ENCODE data around the gene TRAK1.
A peak's percentile ranks its signal among the peaks of the same experiment; 100 is the strongest.
"Not testable (repeated sequence)": the region's sequence is repeated elsewhere in the genome, so short reads cannot be mapped to it uniquely, and the experiment has no call there.

Gene TRAK1

DNA sequence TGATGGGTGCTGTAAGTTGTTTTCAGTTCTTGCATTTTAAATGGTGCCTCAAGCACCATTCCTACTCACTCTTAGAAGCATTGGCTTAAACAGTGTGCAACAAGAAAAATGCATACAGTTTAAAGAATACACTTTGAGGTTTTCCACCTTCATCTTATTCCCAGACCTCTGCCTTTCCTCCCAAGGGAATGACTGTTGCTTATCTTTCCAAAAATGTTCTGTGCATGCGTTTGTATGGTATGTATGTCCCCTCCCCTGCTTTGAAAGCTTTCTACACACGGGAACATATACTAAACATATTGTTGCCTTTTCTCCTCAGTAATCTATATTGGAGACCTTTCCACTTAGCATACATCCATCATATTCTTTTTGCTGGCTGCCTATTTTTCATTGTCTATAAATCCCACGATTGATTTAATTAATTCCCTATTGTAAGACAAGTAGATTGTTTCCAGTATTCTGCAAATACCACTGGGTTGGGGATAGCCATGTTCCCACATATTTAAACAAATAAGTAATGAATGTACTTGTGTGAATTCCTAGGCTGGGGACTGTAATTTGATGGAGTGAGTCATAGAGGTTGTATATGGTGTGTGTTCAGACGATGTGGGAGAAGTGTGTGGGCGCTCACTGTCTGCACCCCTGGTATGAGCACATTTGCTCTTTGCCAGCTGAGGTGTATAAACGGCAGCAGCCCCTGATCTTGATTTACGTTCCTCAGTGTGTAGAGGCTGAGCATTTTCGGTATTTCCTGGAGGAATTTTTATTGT is 5.8 kb downstream of the TRAK1 start:
- DNase-seq (ENCODE audit: low read depth in 2 of 2), result peak in 1 of 2 donors; percentile 21

DNA sequence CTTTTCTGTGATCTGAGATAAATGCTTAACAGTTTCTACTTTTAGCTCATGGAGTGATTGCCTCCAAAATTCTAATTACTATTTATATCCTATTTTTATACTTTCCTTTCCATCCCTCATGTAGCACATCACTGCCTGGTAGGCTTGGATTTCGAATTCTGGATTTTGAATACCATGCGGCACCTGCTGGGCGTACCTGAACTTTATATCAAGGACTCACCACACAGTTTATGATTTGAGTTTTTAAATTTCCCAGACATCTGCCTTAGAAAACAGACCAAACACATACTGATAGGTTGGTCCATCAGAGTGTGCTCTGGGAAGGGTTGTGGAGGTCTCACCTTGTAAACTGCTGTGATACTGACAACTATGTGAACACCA is 6.4 kb downstream of the TRAK1 start:
- DNase-seq (ENCODE audit: low read depth in 2 of 2), result no peak

DNA sequence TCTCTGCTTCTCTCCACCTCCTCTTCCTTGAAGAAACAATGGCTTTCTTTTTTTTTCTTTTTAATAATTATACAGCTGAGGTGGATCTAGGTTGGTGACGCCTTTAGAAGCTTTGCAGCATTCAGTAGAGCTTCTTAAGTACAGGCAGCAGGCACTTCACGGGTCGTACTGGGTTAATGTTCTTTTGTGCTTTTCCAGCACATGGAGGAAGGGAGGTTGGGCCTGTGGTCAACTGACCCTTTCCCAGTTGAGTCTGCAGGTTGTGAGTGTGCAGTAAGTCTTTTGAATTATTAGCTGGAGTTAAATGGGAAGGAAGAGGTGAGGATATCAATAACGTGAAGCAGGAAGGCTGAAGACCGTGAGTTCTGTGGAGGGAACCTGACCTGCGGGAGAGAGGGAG is 7.0 kb downstream of the TRAK1 start:
- no peak for DNase-seq (ENCODE audit: low read depth in 2 of 2)

DNA sequence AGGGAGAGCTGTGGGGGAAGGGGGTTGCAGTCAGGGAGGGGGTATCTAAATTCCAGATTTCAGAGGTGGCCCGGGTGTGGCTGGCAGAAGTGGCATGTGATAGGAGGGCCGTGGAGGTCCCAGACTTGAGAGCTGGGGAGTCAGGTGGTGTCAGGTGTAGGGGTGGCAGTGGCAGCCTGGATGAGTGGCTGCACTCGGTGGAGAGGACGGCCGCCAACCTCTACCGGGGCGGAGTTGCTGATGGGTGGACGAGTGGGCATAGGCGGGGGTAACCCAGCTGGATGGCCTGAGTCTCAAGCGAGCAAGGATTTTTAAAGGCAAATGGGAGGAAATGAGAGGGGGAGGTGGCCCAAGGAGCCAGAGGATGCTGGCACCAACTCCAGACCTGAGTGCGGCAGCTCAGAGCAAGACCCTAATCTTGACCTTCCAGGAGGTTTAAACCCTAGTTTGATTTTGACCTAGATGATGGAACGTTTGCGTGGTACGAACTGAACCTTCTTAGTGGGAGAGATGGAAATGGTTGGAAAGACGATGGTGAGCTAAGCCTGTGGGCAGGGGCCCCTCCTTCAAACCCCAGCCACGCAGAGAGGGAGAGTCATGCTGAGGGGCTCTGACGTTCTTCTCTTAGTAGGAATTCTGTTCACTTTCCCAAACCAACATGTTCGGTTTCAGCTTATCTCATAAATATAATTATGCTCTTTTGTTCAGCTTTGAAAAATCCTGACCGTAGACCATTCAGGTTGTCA is 8.0 kb downstream of the TRAK1 start:
- no peak for DNase-seq (ENCODE audit: low read depth in 2 of 2)

DNA sequence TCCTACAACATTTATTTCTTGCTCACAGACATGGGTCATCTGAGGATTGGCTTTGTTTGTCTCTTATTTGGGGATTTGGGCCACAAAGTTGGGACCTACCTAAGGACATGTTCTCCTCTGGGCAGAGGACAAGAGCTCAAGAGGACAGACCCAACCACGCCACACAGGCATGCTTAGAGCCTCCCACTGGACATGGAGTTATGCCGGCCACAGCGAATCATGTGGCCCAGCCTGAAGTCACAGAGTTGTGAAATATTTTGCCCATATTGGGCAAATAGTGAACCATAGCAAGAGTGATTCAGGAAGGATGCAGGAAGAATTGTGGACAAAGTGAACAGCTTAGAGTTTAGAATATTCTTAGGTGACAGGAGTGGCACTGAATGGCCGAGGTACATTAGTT is 9.9 kb downstream of the TRAK1 start:
- no peak for DNase-seq (ENCODE audit: low read depth in 2 of 2)

DNA sequence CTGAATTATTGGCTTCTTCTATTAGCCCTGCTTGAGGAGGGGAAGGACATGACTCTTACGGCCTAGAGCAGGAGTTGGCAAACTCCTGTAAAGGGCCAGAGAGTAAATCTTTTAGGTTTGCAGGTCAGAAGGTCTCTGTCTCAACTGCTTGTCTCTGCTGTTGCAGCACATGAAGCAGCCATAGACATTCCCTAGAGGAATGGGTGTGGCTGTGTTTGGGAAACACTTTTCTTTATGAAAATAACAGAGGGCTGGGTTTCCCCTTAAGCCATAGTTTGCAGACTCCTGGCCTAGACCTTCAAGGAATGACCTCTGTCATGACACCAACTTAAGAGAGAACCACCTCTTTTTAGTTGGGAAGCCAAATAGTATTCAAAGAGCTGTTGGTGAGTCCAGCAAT is 10.3 kb downstream of the TRAK1 start:
- no peak for DNase-seq (ENCODE audit: low read depth in 2 of 2)

DNA sequence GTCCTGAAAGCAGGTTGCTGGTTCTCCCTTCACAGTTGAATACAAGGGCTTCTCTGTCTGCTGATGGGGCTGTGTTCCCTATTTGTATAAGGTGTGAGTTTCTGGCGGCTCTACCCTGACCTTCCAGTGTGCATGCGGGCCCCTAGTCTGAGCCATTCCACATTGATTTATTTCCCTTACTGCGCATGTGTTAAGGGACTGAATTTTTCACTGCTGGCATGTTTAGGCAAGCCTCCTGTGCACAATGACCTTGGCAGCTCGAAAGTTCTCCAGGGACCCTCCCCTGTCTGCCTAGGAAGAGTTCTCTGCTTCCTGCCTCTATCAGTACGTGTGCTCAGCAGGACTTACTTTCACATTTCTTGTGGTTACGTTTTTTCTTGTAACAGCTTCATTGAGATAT is 11.4 kb downstream of the TRAK1 start:
- DNase-seq (ENCODE audit: low read depth in 2 of 2), result no peak

DNA sequence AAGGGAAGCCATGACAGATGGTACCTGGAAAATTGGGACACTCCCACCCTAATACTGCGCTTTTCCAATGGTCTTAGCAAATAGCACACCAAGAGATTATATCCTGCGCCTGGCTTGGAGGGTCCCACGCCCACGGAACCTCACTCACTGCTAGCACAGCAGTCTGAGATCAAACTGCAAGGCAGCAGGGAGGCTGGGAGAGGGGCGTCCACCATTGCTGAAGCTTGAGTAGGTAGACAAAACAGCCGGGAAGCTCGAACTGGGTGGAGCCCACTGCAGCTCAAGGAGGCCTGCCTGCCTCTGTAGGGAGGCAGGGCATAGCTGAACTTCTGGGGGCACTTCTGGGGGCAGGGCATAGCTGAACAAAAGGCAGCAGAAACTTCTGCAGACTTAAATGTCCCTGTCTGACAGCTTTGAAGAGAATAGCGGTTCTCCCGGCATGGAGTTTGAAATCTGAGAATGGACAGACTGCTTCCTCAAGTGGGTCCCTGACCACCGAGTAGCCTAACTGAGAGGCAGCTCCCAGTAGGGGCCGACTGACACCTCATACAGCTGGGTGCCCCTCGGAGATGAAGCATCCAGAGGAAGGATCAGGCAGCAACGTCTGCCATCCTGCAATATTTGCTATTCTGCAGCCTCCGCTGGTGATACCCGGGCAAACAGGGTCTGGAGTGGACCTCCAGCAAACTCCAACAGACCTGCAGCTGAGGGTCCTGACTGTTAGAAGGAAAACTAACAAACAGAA is 12.9 kb downstream of the TRAK1 start:
- not testable (repeated sequence) for DNase-seq (ENCODE audit: low read depth in 2 of 2)

DNA sequence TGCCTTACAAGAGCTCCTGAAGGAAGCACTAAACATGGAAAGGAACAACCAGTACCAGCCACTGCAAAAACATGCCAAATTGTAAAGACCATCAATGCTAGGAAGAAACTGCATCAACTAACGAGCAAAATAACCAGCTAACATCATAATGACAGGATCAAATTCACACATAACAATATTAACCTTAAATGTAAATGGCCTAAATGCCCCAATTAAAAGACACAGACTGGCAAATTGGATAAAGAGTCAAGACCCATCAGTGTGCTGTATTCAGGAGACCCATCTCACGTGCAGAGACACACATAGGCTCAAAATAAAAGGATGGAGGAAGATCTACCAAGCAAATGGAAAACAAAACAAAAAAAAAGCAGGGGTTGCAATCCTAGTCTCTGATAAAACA is 14.8 kb downstream of the TRAK1 start:
- not testable (repeated sequence) for DNase-seq (ENCODE audit: low read depth in 2 of 2)

DNA sequence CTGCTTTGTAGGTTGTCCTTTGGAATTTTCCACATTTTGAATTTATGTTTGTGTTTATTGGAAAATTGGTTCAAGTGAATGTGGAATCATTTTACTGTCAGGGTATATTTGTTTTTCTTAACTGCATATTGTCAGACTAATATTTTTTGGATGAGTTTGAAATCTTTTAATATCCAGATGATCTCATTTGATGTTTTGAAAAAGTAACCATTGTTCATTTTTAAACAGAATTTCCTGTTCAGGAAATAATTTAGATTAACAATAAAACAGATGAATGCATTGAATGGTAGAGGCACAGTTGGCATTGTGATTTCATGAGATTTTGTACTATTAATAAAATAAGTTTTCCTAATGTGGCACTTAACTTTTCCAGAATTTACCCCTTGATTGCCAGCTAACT is 15.5 kb downstream of the TRAK1 start:
- DNase-seq (ENCODE audit: low read depth in 2 of 2), result no peak

DNA sequence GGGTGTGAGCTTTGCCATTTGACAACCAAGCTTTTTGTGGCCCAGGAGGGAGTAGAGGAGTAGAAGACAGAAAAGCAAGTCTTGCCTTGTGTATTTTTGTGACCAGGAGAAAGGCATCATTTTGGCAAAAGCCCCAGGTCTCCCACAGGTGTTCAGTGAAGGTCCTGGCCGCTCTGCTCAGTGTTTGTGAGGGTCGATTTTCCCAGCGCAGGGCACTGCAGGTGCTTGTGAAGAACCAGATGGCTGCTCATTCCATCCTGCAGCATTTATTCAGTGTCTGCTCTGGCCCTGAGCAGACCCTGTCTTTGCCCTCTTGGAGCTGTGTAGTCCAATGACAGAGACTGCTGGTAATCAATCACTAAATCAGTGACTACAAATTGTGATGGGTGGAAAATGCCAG is 19.5 kb downstream of the TRAK1 start:
- no peak for DNase-seq (ENCODE audit: low read depth in 2 of 2)

DNA sequence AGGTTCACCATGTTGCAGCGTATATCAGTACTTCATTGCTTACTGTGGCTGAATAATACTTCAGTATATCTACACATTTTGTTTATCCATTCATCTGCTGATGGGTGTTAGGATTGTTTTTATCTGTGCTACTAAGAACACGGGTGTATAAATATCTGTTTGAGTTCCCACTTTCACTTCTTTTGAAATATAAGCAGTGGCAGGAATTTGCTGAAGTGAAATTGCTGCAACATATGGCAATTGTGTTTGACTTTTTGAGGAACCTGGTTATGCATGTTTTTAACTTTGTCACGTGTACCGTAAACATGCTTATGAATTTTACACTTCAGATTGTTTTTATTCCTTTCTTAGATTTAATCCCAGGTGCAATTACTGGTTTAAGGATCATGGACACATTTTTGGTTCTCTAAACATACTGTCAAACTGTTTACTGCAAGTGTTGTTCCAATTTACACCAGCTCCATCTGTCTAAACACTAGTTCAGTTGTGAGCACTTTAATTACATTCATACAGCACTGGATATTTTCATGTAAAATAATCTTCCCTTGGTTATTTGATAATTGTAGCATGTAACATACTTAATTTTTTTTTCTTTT is 23.1 kb downstream of the TRAK1 start:
- no peak for DNase-seq (ENCODE audit: low read depth in 2 of 2)

DNA sequence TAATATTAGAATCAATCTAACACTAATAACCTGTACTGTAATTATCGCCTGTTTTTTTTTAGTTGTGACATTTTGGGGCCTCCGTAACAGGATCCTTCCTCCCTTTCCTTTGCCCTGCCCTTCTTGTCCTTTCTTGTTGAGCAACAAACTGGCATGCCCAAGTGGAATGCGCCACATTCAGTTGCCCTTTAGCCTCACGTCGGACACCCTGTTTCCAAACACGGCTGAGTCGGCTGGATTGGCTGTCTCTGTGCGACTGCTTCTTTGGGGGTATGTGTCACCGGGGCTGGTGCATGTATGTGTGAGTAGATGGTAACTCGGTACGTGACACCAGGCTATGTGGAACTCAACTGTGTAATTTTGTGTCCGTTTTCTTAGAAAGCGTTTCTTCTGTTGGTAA is 24.1 kb downstream of the TRAK1 start:
- no peak for DNase-seq (ENCODE audit: low read depth in 2 of 2)

DNA sequence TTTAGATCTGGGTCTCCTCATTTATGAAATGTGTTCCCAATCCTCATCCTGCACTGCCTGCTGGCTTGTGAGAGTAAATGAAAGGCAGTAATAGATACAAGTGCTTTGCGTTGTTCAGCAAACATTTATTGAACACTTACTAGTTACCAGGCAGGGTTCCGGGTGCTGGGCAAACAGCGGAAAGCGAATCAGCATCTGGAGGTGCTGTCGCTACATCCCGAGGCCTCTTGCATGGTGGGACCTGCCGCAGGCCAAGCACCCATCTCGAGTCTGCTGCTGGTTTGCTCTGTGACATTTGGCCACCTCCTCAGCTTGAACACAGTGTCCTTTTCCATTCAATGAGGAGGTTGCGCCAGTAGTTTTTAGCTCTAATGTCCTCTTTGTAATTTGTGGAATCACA is 24.8 kb downstream of the TRAK1 start:
- no peak for DNase-seq (ENCODE audit: low read depth in 2 of 2)

DNA sequence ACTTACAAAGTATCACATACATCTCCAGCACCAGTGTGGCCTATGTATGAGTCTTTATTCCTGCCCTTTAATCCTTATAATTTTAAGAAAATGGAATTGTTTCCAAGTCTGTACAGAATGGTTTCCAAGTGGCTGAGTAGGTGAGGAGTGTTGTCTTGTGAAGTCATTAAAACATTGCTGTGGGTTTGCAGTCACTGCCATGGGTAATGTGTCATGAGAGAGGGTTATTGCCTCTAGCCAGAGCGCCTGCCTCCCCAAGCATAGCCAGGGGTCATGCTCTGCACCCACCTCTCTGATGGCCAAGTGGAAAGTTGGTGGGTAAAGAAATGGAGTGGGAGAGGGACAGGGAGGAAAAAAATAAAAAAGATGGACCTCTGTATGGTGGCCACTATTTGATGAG is 25.3 kb downstream of the TRAK1 start:
- DNase-seq (ENCODE audit: low read depth in 2 of 2), result no peak

DNA sequence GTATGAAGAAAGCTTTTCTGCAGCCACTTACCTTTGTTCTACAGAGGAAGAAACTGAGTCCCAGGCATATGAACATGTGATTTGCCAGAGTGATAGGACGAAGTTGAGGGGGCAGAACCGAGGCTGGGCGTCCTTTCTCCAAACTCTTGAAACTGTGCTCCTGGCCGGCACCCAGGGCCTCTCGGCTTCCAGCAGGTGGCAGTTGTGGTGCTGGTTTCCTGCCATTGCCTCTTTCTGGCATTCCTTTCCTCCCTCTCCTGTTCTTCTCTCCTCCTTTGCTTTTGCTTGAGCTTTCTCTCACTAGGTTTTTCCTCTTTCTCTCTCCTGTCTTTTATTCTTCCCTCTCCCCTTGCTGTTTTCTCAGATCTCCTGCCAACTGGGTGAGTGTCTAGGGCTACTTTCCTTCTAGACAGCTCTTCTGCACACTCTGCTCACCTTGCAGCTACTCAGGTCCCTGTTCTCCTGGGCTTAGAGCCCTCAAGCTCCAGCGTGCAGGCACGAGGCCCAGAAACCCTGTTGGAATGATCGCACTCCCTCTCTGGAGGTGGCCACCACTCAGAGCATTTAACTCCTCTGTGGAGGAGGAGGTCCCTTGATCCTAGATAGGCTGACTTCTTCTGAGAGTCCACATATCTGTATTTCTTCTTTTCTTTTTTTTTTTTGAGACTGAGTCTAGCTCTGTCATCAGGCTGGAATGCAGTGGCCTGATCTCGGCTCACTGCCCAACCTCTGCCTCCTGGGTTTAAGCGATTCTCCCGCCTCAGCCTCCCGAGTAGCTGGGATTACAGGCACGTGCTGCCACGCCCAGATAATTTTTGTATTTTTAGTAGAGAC is 26.2 kb downstream of the TRAK1 start:
- DNase-seq (ENCODE audit: low read depth in 2 of 2), result no peak

DNA sequence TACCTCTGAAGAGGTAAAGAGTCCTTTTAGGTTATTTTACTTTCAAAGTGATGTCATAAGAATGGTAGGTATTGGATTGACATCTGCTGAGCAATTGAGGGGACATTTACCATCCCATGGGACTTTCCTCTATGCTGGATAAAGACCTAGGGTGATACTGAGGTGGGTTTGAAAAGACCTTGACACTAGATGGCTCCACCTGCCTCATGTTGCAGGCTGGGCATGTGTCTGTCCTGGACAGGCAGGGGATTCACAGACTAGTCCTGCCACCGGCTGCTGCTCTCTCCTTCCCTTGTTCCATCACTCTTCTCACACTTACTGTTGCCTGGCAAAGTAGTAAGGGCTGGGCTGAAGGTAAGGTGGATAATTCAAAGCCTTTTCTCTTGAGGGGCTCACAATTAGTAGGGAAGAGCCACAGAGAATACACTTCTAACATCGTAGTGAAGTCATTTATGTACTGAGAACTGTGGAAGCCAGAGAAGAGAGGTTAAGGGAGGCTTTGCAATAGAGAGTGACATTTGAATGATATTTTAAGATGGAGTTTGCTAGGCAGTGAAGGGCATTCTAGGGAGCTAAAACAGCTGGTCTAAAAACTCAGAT is 27.7 kb downstream of the TRAK1 start:
- DNase-seq (ENCODE audit: low read depth in 2 of 2), result no peak

DNA sequence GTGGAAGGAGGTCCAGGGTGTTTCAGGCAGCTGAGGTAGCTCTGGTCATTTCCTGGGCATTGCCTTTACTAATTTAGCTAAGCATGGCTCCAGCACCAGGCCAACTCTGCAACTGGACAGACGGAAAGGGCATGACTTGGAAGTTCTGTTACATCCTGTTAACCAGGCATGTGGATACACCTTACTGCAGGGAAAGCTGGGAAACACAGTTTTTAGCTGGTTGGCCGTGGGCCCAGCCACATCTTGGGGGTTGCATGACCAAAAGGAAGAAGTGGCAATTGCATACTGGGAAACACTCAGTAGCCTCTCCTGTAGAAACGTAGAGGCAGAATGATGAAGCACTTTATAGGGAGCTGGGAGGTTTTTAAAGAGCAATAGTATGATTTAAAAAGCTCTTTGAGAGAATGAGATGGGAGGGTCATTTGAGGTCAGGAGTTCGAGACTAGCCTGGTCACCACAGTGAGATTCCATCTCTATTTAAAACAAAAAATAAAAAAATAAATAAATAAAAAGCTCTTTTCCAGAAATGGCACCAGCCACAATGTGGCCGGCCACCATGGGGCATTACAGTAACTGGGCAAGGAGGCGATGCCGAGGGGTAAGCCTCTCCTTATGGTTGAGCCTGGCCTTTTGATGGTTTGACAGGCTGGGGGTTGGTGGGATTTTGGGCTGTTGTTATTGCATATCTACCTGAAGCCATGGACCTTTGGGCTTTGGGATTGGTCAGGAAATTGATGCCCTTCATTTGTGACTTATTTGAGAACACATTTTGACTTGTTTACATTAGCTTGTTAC is 28.6 kb downstream of the TRAK1 start:
- no peak for DNase-seq (ENCODE audit: low read depth in 2 of 2)

DNA sequence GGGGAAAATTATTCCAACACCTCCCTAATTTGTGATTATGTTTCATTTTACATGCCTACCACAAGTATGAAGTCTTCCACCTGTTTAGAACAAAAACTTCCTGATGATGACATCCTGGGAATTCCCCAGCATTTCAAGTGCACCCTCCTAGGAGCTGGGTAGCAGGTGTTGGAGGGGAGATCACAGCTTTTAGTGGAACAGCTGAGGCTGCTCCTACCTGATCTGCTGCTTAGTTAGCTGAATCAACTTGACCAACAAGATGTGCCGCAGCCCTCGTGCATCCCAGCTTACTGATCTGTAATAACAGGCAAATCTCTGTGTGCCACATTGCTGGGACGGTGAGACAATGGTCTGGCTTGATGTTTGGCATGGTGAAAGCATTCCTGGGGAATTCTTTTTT is 29.7 kb downstream of the TRAK1 start:
- no peak for DNase-seq (ENCODE audit: low read depth in 2 of 2)
